ENCODE data around the gene FARS2. TPM values are rescaled to one million over a fixed set of nuclear protein-coding genes. Genes with fewer than 3 reads are reported as not detected.

The FARS2 gene
- total and polyA plus RNA-seq, 2 of the 13 experiments (the other 11 are each of a cell fraction or from before 2014, with no cell fraction given) = 15.4 to 26.0 TPM

- WGBS (ENCODE audit: low lambda C conversion rate) = 93% methylated on average over 4 of the region's 4 CpGs
Observed at GRCh38 chr6:5314191-5314865, 53.0 kb downstream of the FARS2 start.

GRCh38 chr6:5315881-5316280 is 54.6 kb downstream of the FARS2 start:
- intact Hi-C loops (cut with micrococcal nuclease; ENCODE audit: unreplicated experiment) (no loop called here), in situ Hi-C loops (cut with HindIII; ENCODE audit: extremely low pct_ligation_motif_present, low pct_unique_long_range_greater_than_20kb) (no loop called here)
- Histone ChIP-seq H3K79me2 (ENCODE audit: insufficient read depth, low read length) (no peaks in the 10 kb centered on the region), H3K4me3 (replicated peaks in 1 of 3; ENCODE audit: insufficient read depth in 1 of 3, low read depth in 2 of 3, low read length in 3 of 3) (no peak overlapping the region), H3K27me3 (ENCODE audit: control insufficient read depth in 1 of 2, insufficient read depth in 2 of 2, low read length in 2 of 2) (no peaks in the 10 kb centered on the region), H3K27ac (ENCODE audit: extremely low read length, insufficient read depth, low read length) (no peak overlapping the region), H3K4me2 (ENCODE audit: low read depth, low read length) (no peak overlapping the region), H3K36me3 (replicated peaks in 1 of 2; ENCODE audit: control insufficient read depth in 1 of 2, insufficient read depth in 2 of 2, low read length in 2 of 2) (no peaks in the 10 kb centered on the region), H3K9me3 (ENCODE audit: low read length) (no peaks in the 10 kb centered on the region), H2AFZ (ENCODE audit: low read length) (no peak overlapping the region), H4K20me1 (ENCODE audit: insufficient read depth, low read length) (no peaks in the 10 kb centered on the region), H3K4me1 (ENCODE audit: insufficient read depth, low read length) (no peaks in the 10 kb centered on the region), H3K9ac (ENCODE audit: insufficient read depth, low read depth, low read length) (no peak overlapping the region)
- BruUV-seq (replicated peaks) = no TSS peak
- TF ChIP-seq ZBTB21 (CRISPR knock-in tag; IDR thresholded peaks at IDR 0.05) (no peak), ZNF570 (CRISPR knock-in tag; IDR thresholded peaks at IDR 0.05; ENCODE audit: borderline replicate concordance) (no peak), MAFK (conservative IDR thresholded peaks at IDR 0.05 in 1 of 2, IDR thresholded peaks at IDR 0.05 in 1 of 2; ENCODE audit: low read length in 2 of 2) (no peak), ZNF367 (CRISPR knock-in tag; IDR thresholded peaks at IDR 0.05; ENCODE audit: borderline replicate concordance) (no peak), ZNF691 (CRISPR knock-in tag; IDR thresholded peaks at IDR 0.05; ENCODE audit: borderline replicate concordance, low read depth) (no peak), NR2C2 (CRISPR knock-in tag; IDR thresholded peaks at IDR 0.05; ENCODE audit: borderline replicate concordance) (no peak)
- no peak for FAIRE-seq
- no peak for DNase-seq (ENCODE audit: low spot score)
- ATAC-seq = no peak
- ChIA-PET POLR2A (no interaction called here), CTCF (ENCODE audit: low intra/inter-chr PET ratio, low total read pairs) (no interaction called here)
- WGBS (ENCODE audit: low lambda C conversion rate) = 96% methylated on average over 5 of the region's 5 CpGs

More at GRCh38 chr6:5314191-5314865, 53.0 kb downstream of the FARS2 start:
- intact Hi-C loops (cut with micrococcal nuclease; ENCODE audit: unreplicated experiment) (no loop called here), in situ Hi-C loops (cut with HindIII; ENCODE audit: extremely low pct_ligation_motif_present, low pct_unique_long_range_greater_than_20kb) (no loop called here)
- FAIRE-seq = no peak
- no peak for DNase-seq (ENCODE audit: low spot score)
- BruUV-seq (replicated peaks) = no TSS peak
- no peak overlapping the region for H3K9ac ChIP-seq (ENCODE audit: insufficient read depth, low read depth, low read length)
- no peaks in the 10 kb centered on the region for H3K36me3 ChIP-seq (replicated peaks in 1 of 2; ENCODE audit: control insufficient read depth in 1 of 2, insufficient read depth in 2 of 2, low read length in 2 of 2)
- no peak overlapping the region for H3K4me2 ChIP-seq (ENCODE audit: low read depth, low read length)
- H3K27ac ChIP-seq (ENCODE audit: extremely low read length, insufficient read depth, low read length) = no peak overlapping the region
- POLR2A ChIA-PET = no interaction called here
- no peak for ATAC-seq
- no peak for TF ChIP-seq PATZ1 (CRISPR knock-in tag; IDR thresholded peaks at IDR 0.05)
- TF ChIP-seq RORA (CRISPR knock-in tag; IDR thresholded peaks at IDR 0.05) = no peak
- TF ChIP-seq SOX6 (IDR thresholded peaks at IDR 0.05) = 0 out of 2 replicates have a peak, but pooled peaks have one; percentile 11
- TF ChIP-seq SOX6 (CRISPR knock-in tag; IDR thresholded peaks at IDR 0.05) = no peak
- no peak for TF ChIP-seq PCBP2 (optimal IDR thresholded peaks at IDR 0.05; ENCODE audit: low read depth, low read length, poor library complexity, severe bottlenecking)
- TF ChIP-seq KDM6A (CRISPR knock-in tag; IDR thresholded peaks at IDR 0.05; ENCODE audit: low read depth) = no peak
- H3K79me2 ChIP-seq (ENCODE audit: insufficient read depth, low read length) = no peaks in the 10 kb centered on the region
- H2AFZ ChIP-seq (ENCODE audit: low read length) = no peak overlapping the region
- CTCF ChIA-PET (ENCODE audit: low intra/inter-chr PET ratio, low total read pairs) = no interaction called here
- no peak overlapping the region for H3K4me3 ChIP-seq (replicated peaks in 1 of 3; ENCODE audit: insufficient read depth in 1 of 3, low read depth in 2 of 3, low read length in 3 of 3)
- H3K4me1 ChIP-seq (ENCODE audit: insufficient read depth, low read length) = no peaks in the 10 kb centered on the region
- no peaks in the 10 kb centered on the region for H3K27me3 ChIP-seq (ENCODE audit: control insufficient read depth in 1 of 2, insufficient read depth in 2 of 2, low read length in 2 of 2)
- H4K20me1 ChIP-seq (ENCODE audit: insufficient read depth, low read length) = no peaks in the 10 kb centered on the region
- H3K9me3 ChIP-seq (ENCODE audit: low read length) = no peaks in the 10 kb centered on the region

All from HepG2 (cell line).